HPDE6-E6E7 (cell line): ENCODE data around the gene CEP57L1.
"Not testable (repeated sequence)": the region's sequence is repeated elsewhere in the genome, so short reads cannot be mapped to it uniquely, and the experiment has no call there.

ENCODE experiments used
- DNase-seq: peaks from one replicate; pipeline ENCODE4 v3.0.0; 2011; ENCODE audit warnings: missing footprints; ENCODE audit errors: extremely low spot score

The CEP57L1 gene

GRCh38 chr6:109105681-109106080 is 10.4 kb downstream of the CEP57L1 start:
- DNase-seq: no peak

GRCh38 chr6:109109663-109110062 is 14.4 kb downstream of the CEP57L1 start:
- not testable (repeated sequence) for DNase-seq

GRCh38 chr6:109112663-109113062 is 17.4 kb downstream of the CEP57L1 start:
- not testable (repeated sequence) for DNase-seq

- no peak for DNase-seq
Measured at GRCh38 chr6:109117346-109118035, 22.2 kb downstream of the CEP57L1 start.

- DNase-seq: no peak
Measured at GRCh38 chr6:109118337-109118736, 23.0 kb downstream of the CEP57L1 start.

- no peak for DNase-seq
Measured at GRCh38 chr6:109118871-109119354, 23.6 kb downstream of the CEP57L1 start.

GRCh38 chr6:109121411-109121810 is 26.1 kb downstream of the CEP57L1 start:
- no peak for DNase-seq

- DNase-seq: no peak
Measured at GRCh38 chr6:109124219-109124618, 28.9 kb downstream of the CEP57L1 start.

- DNase-seq: no peak
Measured at GRCh38 chr6:109125504-109125903, 30.2 kb downstream of the CEP57L1 start.

GRCh38 chr6:109130065-109130464 is 34.8 kb downstream of the CEP57L1 start:
- no peak for DNase-seq

GRCh38 chr6:109135600-109135999 is 40.3 kb downstream of the CEP57L1 start:
- DNase-seq: not testable (repeated sequence)

GRCh38 chr6:109136039-109136438 is 40.7 kb downstream of the CEP57L1 start:
- DNase-seq: not testable (repeated sequence)

- DNase-seq: not testable (repeated sequence)
Measured at GRCh38 chr6:109136530-109136929, 41.2 kb downstream of the CEP57L1 start.

GRCh38 chr6:109139109-109139508 is 43.8 kb downstream of the CEP57L1 start:
- peak; percentile 32 for DNase-seq

GRCh38 chr6:109142067-109142466 is 46.8 kb downstream of the CEP57L1 start:
- DNase-seq: not testable (repeated sequence)

GRCh38 chr6:109143191-109143590 is 47.9 kb downstream of the CEP57L1 start:
- no peak for DNase-seq

GRCh38 chr6:109148251-109148650 is 52.9 kb downstream of the CEP57L1 start:
- DNase-seq: not testable (repeated sequence)

GRCh38 chr6:109148716-109149115 is 53.4 kb downstream of the CEP57L1 start:
- not testable (repeated sequence) for DNase-seq

- no peak for DNase-seq
Measured at GRCh38 chr6:109153752-109154151, 58.4 kb downstream of the CEP57L1 start.

GRCh38 chr6:109164331-109164730 is 69.0 kb downstream of the CEP57L1 start:
- DNase-seq: peak; percentile 9

GRCh38 chr6:109165392-109165974 is 70.2 kb downstream of the CEP57L1 start:
- peak; percentile 8 for DNase-seq

GRCh38 chr6:109166673-109167072 is 71.4 kb downstream of the CEP57L1 start:
- DNase-seq: no peak

- DNase-seq: no peak
Measured at GRCh38 chr6:109167562-109167961, 72.3 kb downstream of the CEP57L1 start.
